NCI-H1436 treated with DMSO at 0.1 percent for 48 hours (cell line): Measurements from ENCODE around the gene SETD4.

ENCODE experiments used
- DNase-seq: peaks from one replicate; lab custom pipeline; 2025; lab: John Stamatoyannopoulos, UW

Gene SETD4

DNA sequence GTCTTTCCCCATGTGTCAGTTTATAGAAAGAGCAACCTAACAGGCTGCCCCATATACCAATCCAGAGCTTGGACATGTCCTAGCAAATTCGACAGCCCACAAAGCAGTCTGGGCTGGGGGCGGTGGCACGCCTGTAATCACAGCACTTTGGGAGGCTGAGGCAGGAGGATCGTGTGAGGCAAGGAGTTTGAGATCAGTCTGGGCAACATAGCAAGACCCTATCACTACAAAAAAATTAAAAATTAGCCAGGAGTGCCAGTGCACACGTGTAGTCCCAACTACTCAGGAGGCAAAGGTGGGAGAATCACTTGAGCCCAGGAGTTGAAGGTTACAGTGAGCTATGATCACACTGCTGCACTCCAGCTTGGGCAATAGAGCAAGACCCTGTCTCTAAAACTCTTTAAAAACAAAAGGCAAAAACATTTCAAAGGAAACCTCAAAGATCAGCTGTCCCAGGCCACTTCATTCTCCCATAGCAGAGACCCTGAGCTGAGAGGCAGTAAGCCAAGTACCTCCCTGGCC lies 54.4 kb downstream of the SETD4 start:
- DNase-seq = no peak

DNA sequence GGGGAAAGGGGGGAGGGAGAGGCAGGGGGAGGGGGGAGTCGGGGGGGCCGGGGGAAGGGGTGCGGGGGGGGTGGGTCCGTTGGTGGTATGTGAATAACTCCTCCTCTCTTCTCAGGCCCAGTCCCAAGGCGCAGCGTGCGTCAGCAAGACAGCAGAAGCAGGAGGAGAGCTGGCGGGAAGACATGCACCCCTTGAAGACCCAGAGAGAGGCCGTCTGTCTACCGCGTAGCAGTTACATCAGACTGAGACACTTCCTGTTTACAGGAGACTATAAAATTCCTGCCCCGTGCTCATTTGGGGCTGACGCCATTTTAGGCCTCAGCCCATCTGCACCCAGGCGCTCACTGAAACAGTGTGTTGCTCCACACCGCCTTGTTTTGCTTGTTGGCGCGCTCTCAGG lies 55.3 kb downstream of the SETD4 start:
- DNase-seq = no peak

DNA sequence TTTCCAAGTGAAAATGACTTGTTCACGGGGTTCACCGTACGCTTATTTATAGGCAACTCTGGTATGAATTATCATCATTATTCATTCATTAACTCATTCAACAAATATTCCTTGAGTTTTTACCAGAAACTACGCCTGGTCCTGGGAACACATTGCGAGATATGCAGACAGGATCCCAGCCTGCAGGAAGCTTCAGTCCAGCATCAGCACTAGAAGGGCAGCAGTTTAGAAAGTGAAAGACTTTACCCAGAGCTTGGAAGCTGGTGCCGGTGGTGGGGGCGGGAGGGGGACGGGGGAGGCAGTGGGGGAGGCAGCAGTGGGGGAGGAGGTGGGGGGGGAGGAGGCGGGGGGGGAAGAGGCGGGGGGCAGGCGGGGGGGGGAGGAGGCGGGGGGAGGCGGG lies 55.9 kb downstream of the SETD4 start:
- no peak for DNase-seq

DNA sequence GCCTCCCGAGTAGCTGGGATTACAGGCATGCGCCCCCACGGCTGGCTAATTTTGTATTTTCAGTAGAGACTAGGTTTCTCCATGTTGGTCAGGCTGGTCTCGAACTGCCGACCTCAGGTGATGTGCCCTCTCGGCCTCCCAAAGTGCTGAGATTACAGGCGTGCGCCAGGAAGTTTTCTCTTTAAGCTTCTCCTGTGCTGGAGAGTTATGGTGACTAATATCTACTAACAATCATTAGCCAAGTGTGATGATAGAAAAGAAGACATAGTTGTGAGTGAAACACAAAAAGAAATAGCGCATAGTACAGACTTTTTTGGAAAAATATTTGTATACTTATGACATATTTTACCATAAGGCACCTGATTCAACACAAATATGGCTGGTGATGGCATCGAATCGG lies 56.5 kb downstream of the SETD4 start:
- no peak for DNase-seq

DNA sequence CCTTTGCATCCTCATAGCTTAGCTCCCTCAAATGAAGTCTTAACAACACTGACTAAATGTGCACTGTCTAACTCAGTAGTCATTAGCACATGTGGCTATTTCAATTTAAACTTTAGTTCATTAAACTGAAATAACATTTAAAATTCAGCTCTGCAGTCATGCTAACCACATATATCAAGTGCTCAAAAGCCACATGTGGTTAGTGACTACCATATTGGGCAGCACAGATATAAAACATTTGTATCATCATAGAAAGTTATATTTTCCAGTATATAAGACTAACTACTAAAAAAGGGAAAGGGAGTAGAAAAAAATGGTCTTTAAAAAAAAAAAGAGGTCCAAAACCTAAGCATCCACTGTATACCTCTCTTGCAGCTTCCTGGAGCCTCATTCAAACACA lies 64.1 kb downstream of the SETD4 start:
- DNase-seq = no peak

DNA sequence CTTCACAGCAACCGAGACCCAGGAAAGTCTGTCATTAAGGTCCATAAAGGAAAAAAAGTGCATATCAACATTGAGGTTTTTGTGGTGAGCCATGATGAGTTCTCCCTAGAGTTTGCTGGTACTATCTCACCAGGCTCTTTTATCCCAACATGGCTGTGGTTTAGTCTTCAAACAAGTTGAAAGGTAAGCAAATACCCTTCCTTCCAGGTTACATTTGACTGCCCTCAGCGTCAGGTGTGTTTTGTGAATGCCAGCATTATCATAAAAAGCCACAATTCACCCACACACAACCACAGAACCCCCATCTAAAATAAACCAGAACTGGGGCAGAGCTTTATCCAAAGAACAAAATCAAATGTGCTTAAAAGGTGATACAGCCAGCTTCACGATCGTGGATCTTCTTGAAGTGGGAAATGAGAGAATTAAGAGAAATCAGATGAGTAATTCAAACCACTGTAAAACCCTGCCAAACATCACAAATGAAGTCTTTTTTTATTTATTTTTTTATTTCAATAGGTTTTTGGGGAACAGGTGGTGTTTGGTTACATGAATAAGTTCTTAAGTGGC lies 64.7 kb downstream of the SETD4 start:
- DNase-seq = no peak

DNA sequence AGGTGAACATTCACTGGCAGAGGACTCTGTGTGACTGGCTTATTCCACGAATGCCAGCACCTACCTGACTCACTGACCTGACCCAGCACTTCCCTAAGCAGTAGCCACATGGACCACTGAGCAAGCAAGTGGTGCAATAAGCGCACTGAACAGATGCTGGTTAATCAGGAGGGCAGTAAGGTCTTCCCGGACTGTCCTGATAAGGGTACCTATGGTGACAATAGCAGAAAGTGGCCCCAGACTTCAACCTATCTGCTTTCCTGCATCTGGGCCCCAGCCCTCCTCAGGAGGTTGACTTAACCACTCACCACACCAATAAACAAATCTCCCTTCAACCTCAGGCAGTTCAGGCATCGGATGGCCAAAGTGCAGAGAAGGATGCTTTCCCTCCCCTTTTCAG lies 65.7 kb downstream of the SETD4 start:
- no peak for DNase-seq

DNA sequence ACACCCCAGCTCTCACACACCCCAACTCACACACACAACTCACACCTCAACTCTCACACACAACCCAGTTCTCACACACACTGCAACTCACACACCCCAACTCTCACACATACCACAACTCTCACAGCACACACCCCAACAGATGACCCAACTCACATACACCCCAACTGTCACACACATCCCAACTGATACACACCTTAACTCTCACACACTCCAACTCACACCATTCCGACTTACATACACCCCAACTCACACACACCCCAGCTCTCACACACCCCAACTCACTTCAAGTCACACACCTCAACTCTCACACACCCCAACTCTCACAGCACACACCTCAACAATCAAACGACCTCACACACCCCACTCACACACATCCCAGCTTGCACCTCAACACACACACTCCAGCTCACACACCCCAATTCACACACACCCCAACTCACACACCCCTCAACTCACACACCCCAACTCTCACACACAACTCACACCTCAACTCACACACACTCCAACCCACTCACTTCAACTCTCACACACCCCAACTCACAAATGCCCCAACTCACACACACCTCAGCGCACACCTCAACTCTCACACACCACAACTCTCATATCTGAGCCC lies 66.3 kb downstream of the SETD4 start:
- DNase-seq = no peak

DNA sequence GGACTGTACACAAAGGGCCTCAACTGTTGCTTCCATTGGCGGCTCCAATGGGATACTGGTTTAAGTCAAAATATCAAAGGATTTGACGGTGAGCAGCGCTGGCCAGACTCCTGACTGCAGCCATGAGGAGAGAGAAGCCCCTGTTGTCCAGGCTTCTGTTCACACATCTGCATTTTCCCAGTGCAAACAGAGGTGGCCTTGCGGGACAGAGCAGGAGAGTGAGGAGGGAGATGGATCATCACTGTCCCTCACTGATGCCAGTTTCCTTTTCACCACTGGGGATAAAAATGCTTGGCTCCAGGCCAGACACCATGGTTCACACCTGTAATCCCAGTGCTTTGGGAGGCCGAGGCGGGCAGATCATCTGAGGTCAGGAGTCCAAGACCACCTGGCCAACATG lies 69.2 kb downstream of the SETD4 start:
- DNase-seq = no peak

DNA sequence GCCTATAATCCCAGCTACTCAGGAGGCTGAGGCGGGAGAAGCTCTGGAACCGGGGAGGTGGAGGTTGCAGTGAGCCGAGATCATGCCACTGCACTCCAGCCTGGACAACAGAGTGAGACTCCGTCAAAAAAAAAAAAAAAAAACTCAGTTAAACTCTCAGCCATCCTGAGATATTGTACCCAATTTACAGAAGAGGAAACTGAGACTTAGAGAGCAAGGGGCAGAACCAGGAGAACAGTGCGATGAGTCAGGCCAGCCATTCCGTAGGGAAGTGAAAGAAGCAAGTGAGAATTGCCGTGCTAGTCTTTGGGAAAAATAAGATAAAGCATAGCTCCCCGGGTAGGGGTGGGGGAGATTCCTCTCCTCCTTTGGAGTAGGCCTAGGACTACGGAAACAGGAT lies 69.7 kb downstream of the SETD4 start:
- DNase-seq = no peak

DNA sequence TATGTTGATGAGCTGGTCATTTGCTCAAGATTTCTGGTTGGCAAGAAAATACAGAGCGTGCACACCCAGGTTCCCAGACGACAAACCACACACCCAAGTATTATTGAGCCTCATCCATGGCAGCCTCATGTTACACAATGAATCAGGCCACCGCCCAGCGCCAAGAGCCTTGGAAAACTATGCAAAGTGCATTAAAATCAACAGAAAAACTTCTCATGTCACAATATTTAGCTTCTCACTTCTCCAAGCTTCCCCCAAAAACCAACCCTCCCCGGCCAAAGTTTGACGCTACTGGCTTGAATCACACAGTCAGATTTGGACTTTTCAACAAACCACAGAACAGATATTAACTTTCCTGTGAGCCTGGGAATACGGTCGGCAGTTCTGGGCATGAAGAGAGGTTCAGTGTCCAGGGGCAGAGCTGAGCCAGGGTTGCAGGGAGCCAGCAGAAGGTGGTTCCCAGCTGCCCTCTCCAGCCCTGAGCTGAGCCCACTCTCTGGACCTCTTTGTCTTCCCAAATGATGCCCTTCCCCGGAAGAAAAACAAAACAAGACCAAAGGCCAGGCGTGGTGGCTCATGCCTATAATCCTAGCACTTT lies 71.1 kb downstream of the SETD4 start:
- DNase-seq = no peak

DNA sequence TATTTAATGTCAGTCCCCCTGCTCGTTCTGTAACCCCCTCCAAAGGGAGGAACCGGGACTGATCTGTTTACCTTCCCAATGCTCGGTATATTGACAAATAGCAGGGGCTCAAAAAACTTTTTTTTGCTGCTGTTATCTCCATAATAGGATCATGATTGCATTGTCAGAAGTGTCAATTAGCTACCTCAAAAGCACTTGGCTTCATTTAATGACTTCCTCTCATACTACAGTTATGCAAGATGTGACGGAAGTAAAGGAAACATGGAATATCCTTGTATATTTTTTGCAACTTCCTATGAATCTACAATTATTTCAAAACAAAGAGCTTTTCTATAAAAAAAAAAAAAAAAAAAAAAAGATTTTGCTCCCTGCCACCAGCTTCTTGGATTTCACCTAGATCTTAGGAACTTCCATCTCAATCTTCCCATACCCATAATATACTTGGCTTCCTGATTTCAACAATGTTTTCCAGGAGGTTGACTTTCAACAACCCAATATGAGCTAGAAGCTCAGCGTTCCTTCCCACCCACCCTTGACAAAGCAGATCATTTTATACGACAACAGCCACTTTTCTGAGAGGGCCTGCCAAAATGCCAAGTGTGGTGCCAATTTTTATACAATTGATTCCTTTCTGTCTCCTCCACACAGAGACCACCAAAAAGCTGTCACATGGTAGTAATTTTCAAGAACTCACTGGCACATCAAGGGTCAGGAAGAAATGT lies 71.7 kb downstream of the SETD4 start:
- DNase-seq = no peak

DNA sequence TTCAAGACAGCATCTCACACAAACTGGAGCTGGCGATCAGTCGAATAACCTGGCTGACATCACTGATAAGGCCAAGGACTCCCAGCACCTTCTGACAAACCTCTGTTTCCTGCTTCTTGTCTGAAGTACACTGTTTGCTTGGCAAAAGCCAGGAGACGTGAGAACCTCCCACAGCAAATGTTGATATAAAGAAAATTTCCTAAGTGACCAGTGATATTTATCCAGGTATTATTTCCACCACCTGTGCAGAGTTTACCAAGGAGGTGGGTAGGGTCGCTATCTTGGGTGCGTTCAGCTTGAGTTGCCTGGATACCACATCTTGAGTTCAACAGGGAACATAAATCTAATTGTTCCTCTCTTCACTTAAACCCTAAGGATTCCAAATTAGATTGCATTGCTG lies 72.9 kb downstream of the SETD4 start:
- DNase-seq = no peak

DNA sequence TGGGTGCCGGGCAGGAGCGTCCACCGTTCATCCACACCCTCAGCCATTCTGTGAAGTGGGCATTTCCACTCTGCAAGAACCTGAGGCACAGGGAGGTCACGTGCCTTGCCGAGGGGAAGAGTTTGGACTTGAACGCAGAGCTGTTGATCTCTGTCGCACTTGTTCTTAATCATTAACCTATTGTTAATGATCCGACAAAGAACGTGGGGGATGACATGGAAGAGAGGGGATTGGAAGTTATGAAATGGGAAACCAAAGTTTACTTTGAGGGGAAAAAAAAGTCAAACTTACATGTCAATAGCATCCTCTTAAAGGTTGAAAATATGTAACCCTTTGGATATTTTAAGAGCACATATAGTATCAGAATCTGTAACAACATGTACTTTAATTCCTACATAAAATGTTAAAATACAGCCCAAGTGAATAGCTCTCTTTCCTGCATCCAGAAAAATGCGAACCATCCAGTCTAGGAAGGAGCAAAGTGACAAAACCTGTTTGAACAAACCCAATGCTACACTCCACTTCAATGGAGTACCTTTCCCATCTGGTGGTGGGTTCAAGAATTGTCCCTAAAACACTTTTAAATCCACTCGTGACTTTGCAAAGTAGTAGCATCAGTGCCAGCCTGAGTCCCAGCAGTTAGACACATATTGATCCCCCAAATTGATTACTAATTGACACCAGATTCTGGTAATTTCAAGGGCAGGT lies 75.5 kb downstream of the SETD4 start:
- DNase-seq = no peak
